Measurements from ENCODE around the gene BMP10. TPM values are rescaled to one million over a fixed set of nuclear protein-coding genes. Genes with fewer than 3 reads are reported as not detected.
"Not testable (repeated sequence)": the region's sequence is repeated elsewhere in the genome, so short reads cannot be mapped to it uniquely, and the experiment has no call there.

The BMP10 gene
- total RNA-seq, 4 donors from 2014 or later, result not detected

- peaks cover 12 to 13% of the 10 kb centered on the region in 2 donors for H3K4me1 ChIP-seq
- H3K36me3 ChIP-seq, result no peaks in the 10 kb centered on the region
- H3K27ac ChIP-seq, result no peak overlapping the region
- WGBS, 2 donors, result 92 to 94% methylated on average over 3 of the region's 3 CpGs
- H3K9me3 ChIP-seq, result no peaks in the 10 kb centered on the region
- intact Hi-C loops (cut with DNase I), result no loop called here
- no peak for DNase-seq
- H3K4me3 ChIP-seq (replicated peaks in 1 of 3), result no peak overlapping the region
- TF ChIP-seq CTCF (IDR thresholded peaks at IDR 0.05) (no peak), POLR2A (IDR thresholded peaks at IDR 0.05) (no peak)
- no peaks in the 10 kb centered on the region for H3K27me3 ChIP-seq
Measured at GRCh38 chr2:68906716-68907115, 35.5 kb upstream of the BMP10 start.

GRCh38 chr2:68905116-68905515 is 33.9 kb upstream of the BMP10 start:
- H3K27me3 ChIP-seq, result no peaks in the 10 kb centered on the region
- no peaks in the 10 kb centered on the region for H3K36me3 ChIP-seq
- H3K27ac ChIP-seq, result no peak overlapping the region
- 97 to 98% methylated on average over 2 of the region's 2 CpGs for WGBS, 2 donors
- H3K4me1 ChIP-seq, result peaks cover 12 to 13% of the 10 kb centered on the region in 2 donors
- no peaks in the 10 kb centered on the region for H3K9me3 ChIP-seq
- intact Hi-C loops (cut with DNase I), result no loop called here
- no peak for DNase-seq
- H3K4me3 ChIP-seq (replicated peaks in 1 of 3), result no peak overlapping the region
- TF ChIP-seq POLR2A (IDR thresholded peaks at IDR 0.05), result no peak
- no peak for TF ChIP-seq CTCF (IDR thresholded peaks at IDR 0.05)

- Histone ChIP-seq H3K9me3 (no peaks in the 10 kb centered on the region), H3K4me1 (no peaks in the 10 kb centered on the region), H3K27me3 (no peaks in the 10 kb centered on the region), H3K36me3 (no peaks in the 10 kb centered on the region), H3K4me3 (replicated peaks in 1 of 3) (no peak overlapping the region), H3K27ac (no peak overlapping the region)
- TF ChIP-seq CTCF (IDR thresholded peaks at IDR 0.05) (no peak), POLR2A (IDR thresholded peaks at IDR 0.05) (no peak)
- intact Hi-C loops (cut with DNase I), result no loop called here
- DNase-seq, result no peak
- WGBS, 2 donors, result 91 to 98% methylated on average over 1 of the region's 1 CpG
Measured at GRCh38 chr2:68901561-68901960, 30.4 kb upstream of the BMP10 start.

- Histone ChIP-seq H3K9me3 (no peaks in the 10 kb centered on the region), H3K4me3 (replicated peaks in 1 of 3) (no peak overlapping the region), H3K27me3 (no peaks in the 10 kb centered on the region), H3K27ac (no peak overlapping the region), H3K4me1 (no peaks in the 10 kb centered on the region), H3K36me3 (no peaks in the 10 kb centered on the region)
- intact Hi-C loops (cut with DNase I), result no loop called here
- WGBS, 2 donors, result 80 to 87% methylated on average over 4 of the region's 4 CpGs
- TF ChIP-seq CTCF (IDR thresholded peaks at IDR 0.05) (no peak), POLR2A (IDR thresholded peaks at IDR 0.05) (no peak)
- no peak for DNase-seq
Measured at GRCh38 chr2:68901199-68901514, 30.0 kb upstream of the BMP10 start.

- Histone ChIP-seq H3K27ac (no peak overlapping the region), H3K36me3 (no peaks in the 10 kb centered on the region), H3K9me3 (no peaks in the 10 kb centered on the region), H3K4me1 (no peaks in the 10 kb centered on the region), H3K4me3 (replicated peaks in 1 of 3) (no peak overlapping the region), H3K27me3 (no peaks in the 10 kb centered on the region)
- TF ChIP-seq POLR2A (IDR thresholded peaks at IDR 0.05), result no peak
- intact Hi-C loops (cut with DNase I), result no loop called here
- WGBS, 2 donors, result 87 to 97% methylated on average over 5 of the region's 5 CpGs
- no peak for DNase-seq
Measured at GRCh38 chr2:68900496-68901198, 29.4 kb upstream of the BMP10 start.

- DNase-seq, result not testable (repeated sequence)
- WGBS, 2 donors, result 93 to 96% methylated on average over 6 of the region's 6 CpGs
Measured at GRCh38 chr2:68895981-68896380, 24.8 kb upstream of the BMP10 start.

More at GRCh38 chr2:68895981-68896380, 24.8 kb upstream of the BMP10 start:
- H3K27ac ChIP-seq; intact Hi-C loops (cut with DNase I); H3K36me3 ChIP-seq; H3K4me3 ChIP-seq (replicated peaks in 1 of 3); H3K9me3 ChIP-seq; H3K4me1 ChIP-seq; H3K27me3 ChIP-seq: not testable (repeated sequence)

All from thyroid gland (tissue), 4 donors.